ENCODE results near the gene ARHGAP42.

Gene ARHGAP42

DNA sequence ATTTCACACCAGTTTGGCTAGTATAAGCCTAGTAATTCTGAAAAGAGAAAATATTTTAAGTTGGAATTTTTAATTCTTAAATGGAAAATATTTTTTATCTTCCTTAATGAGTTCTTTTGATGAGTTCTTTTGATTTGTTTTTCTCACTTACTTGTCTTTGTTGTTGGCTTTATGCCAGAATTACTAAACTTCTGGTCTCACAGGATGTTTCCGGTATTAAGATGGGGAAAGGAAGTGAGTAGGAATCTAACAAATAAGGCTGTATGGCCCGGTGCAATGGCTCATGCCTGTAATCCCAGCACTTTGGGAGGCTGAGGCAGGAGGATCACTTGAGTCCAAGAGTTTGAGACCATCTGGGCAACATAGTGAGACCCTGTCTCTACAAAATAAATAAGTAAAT, 106.4 kb downstream of the ARHGAP42 start:
- TF ChIP-seq CTCF (conservative IDR thresholded peaks at IDR 0.05; ENCODE audit: low read depth, low read length), result no peak
- DNase-seq (ENCODE audit: low read depth), result no peak
- no peak overlapping the region for H3K4me3 ChIP-seq (ENCODE audit: low read length)

GRCh38 chr11:100794446-100794845, 107.4 kb downstream of the ARHGAP42 start:
- no peak for TF ChIP-seq CTCF (conservative IDR thresholded peaks at IDR 0.05; ENCODE audit: low read depth, low read length)
- H3K4me3 ChIP-seq (ENCODE audit: low read length), result no peak overlapping the region
- DNase-seq (ENCODE audit: low read depth), result no peak

DNA sequence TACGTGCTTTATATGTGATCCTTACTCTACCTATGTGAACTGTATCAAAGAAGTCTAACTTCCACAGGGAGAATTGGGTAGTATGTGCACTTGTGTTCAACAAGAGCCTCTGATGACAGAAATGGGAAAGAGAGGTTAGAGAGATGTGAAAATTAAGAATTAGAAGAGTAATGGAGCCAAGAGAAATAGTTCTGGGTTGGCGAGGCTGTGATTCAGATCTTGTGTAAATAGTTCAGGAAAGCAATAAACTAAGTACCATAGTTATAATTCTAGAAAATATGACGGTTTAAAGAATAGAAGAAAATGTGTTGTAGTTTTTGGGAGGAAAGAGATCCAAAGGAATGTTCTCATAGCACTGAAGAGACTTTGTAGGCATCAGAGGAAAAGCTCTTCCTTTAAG, 112.4 kb downstream of the ARHGAP42 start:
- H3K4me3 ChIP-seq (ENCODE audit: low read length), result no peak overlapping the region
- no peak for TF ChIP-seq CTCF (conservative IDR thresholded peaks at IDR 0.05; ENCODE audit: low read depth, low read length)
- no peak for DNase-seq (ENCODE audit: low read depth)

- TF ChIP-seq CTCF (conservative IDR thresholded peaks at IDR 0.05; ENCODE audit: low read depth, low read length), result no peak
These were observed 113.1 kb downstream of the ARHGAP42 start for GRCh38 chr11:100800202-100800601.

DNA sequence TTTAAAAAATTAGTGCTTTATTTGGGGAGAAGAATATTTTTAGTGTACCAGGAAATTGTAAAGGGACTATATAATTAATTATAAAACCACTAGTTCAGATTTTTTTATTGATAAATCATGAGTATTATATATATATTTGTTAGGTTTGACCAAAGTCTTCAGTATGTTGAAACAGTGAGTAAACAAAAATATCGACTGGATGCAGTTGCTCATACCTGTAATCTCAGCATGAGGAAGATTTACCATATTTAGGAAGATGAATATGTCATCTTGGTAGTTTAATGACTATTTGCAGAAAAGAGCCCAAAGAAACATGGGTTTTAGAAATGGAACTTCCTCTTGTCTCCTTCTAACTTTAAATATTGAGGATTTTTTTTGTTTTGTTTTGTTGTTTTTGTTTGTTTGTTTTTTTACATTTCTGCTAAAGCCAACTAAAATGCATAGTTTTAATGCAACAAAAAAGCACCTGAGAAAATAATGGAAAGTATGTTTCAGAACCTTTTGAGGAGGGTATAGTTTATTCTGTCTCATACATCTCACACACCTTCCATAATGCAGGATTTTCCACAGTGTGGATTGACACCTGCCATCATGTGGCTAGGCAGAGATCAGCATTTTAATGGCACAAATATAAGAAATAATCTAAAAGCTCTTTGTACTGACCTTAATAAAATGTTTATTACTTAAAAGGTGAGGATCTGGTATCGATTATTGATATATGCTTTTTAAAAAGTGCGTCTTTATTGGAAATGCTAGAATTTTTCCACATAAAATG, 114.3 kb downstream of the ARHGAP42 start:
- no peak for TF ChIP-seq CTCF (conservative IDR thresholded peaks at IDR 0.05; ENCODE audit: low read depth, low read length)
- no peak overlapping the region for H3K4me3 ChIP-seq (ENCODE audit: low read length)
- DNase-seq (ENCODE audit: low read depth), result no peak

More at GRCh38 chr11:100800202-100800601, 113.1 kb downstream of the ARHGAP42 start:
- no peak overlapping the region for H3K4me3 ChIP-seq (ENCODE audit: low read length)
- DNase-seq (ENCODE audit: low read depth), result no peak

DNA sequence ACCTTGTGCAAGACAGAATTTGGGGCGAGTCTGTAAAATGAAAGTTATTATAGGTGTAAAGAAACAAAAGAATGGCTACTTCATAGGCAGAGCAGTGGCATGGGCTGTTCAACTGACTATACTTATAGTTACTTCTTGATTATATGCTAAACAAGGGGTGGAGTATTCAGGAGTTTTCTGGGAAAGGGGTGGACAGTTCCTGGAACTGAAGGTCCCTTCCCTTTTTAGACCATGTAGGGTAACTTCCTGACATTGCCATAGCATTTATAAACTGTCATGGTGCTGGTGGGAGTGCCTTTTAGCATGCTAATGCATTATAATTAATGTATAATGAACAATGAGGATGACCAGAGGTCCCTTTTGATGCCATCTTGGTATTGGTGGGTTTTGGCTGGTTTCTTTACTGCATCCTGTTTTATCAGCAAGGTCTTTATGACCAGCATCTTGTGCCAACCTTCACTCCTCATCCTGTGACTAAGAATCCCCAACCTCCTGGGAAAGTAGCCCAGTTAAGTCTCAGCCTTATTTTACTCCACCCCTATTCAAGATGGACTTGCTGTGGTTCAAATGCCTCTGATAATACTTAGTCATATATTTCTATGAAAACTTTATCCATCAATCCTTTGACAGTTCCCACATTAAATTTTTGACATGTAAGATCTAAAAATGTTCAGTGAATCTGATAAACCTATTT, 118.6 kb downstream of the ARHGAP42 start:
- TF ChIP-seq CTCF (conservative IDR thresholded peaks at IDR 0.05; ENCODE audit: low read depth, low read length), result no peak
- H3K4me3 ChIP-seq (ENCODE audit: low read length), result no peak overlapping the region
- DNase-seq (ENCODE audit: low read depth), result no peak

DNA sequence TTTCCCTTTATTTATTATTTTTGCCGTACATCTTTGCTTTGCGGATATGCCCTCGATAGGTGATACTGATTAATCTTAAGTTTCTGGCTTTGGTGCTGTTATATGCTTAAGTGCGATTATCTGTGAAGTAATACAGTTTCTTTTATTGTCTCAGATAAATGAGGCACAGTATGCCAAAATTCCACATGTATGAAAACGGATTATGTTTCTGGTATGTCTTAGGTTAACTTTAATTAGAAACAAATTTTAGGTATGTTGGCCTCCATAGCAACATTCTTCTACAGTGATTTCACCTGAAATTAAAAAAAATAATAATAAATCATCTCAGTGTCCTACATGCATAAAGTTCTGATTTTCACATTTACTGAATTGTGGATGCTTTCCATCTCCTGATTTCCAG, 119.2 kb downstream of the ARHGAP42 start:
- TF ChIP-seq CTCF (conservative IDR thresholded peaks at IDR 0.05; ENCODE audit: low read depth, low read length), result no peak
- no peak overlapping the region for H3K4me3 ChIP-seq (ENCODE audit: low read length)
- no peak for DNase-seq (ENCODE audit: low read depth)

Data from retinal pigment epithelial cell (primary cell).